SK-N-MC (cell line): ENCODE results near the gene CFAP77.

Experiments used
- DNase-seq: peaks from one replicate; pipeline ENCODE4 v3.0.0-alpha.2; 2011; ENCODE audit warnings: low read depth, low spot score
- H3K27ac ChIP-seq: fragments of 200-600 bp; sonication (generic); 2 replicates; pipeline ENCODE4 v1.5.1; 2016; ENCODE audit warnings: mixed run types
- H3K36me3 ChIP-seq: fragments of 200-600 bp; sonication (generic); 2 replicates; pipeline ENCODE4 v1.6.1; 2017; ENCODE audit warnings: antibody characterized with exemption, low read length, mixed read lengths; ENCODE audit not compliant: insufficient read depth
- H3K4me3 ChIP-seq: fragments of 200-600 bp; sonication (generic); 2 replicates; pipeline ENCODE4 v1.5.1; 2016
- H3K9ac ChIP-seq: fragments of 200-600 bp; sonication (generic); 2 replicates; pipeline ENCODE4 v1.8.0; 2017; ENCODE audit warnings: mixed run types, mixed read lengths; ENCODE audit not compliant: insufficient read length
- H3K9me3 ChIP-seq: fragments of 200-600 bp; sonication (generic); 2 replicates; pipeline ENCODE4 v1.6.1; 2017; ENCODE audit warnings: low read depth, mild to moderate bottlenecking, antibody characterized with exemption, low read length, moderate library complexity, mixed read lengths
- EZH2 ChIP-seq: fragments of 200-600 bp; sonication (generic); IDR thresholded peaks from one replicate; pipeline ENCODE4 v1.6.1; 2017; ENCODE audit warnings: antibody characterized with exemption
- FOXP2 ChIP-seq: optimal IDR thresholded peaks from 2 replicates; pipeline ENCODE3; 2011; ENCODE audit warnings: mild to moderate bottlenecking, moderate library complexity; ENCODE audit not compliant: insufficient read depth; ENCODE audit errors: extremely low read length, control extremely low read depth
- POLR2AphosphoS5 ChIP-seq: IDR thresholded peaks from 2 replicates; pipeline ENCODE4 v1.6.1; 2012; ENCODE audit warnings: mild to moderate bottlenecking, low read depth, low read length, borderline replicate concordance

The CFAP77 gene

DNA sequence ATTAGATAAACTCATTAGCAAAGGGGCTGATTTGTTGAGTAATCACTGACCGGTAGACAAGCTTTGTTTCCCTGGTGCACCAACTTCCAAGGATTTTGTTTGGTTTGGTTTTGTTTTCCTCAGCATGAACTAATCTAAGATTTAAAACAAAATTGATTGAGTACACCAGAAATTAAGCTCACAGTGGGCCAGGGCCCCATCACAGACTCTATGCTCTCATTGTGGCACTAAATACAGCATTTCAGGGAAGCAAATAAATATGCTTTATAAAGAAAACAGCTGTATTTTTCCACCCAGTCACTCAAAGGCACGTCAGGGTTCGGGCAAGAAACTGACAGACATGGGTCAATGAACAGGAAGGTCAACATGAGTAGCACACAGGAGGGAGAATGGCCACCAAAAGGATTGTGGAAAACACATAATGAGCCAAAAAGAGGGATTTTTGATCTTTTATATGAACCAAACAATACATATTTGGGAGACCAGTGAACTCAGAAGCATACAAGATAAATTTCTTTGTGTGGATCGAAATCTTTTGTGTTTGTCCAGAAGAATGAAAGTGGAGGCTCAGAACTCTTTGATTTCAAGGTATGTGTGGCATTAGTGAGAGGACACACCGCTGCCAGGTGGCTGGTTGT, 8.8 kb downstream of the CFAP77 start:
- TF ChIP-seq EZH2 = no peak
- no peak for TF ChIP-seq FOXP2
- TF ChIP-seq POLR2AphosphoS5 = no peak
- no peak overlapping the region for H3K9ac ChIP-seq
- no peak overlapping the region for H3K27ac ChIP-seq
- H3K4me3 ChIP-seq = no peak overlapping the region
- no peak for DNase-seq
- H3K9me3 ChIP-seq = no peaks in the 10 kb centered on the region
- H3K36me3 ChIP-seq = no peaks in the 10 kb centered on the region

DNA sequence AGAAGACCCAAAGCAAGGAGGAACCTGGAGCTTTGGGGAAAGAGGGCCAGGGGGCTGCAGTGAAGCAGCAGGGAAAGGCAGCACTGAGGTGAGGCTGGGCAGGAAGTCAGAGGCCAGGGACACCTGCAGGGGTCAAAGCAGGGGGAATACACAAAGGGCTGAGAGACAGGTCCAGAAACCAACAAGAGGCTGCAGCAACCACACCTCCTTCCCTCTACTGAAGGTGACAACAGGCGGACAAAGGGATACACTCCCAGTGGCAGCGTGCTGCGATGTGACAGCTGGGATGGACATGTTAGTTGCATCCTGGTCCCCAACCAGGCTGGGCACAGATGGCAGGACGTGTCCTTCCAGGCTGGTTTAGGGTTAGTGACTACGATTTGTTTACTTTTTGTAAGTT, 12.6 kb downstream of the CFAP77 start:
- TF ChIP-seq FOXP2 (no peak), POLR2AphosphoS5 (no peak), EZH2 (no peak)
- no peak overlapping the region for H3K9ac ChIP-seq
- no peak for DNase-seq
- no peak overlapping the region for H3K4me3 ChIP-seq
- no peaks in the 10 kb centered on the region for H3K9me3 ChIP-seq
- H3K27ac ChIP-seq = no peak overlapping the region
- no peaks in the 10 kb centered on the region for H3K36me3 ChIP-seq

DNA sequence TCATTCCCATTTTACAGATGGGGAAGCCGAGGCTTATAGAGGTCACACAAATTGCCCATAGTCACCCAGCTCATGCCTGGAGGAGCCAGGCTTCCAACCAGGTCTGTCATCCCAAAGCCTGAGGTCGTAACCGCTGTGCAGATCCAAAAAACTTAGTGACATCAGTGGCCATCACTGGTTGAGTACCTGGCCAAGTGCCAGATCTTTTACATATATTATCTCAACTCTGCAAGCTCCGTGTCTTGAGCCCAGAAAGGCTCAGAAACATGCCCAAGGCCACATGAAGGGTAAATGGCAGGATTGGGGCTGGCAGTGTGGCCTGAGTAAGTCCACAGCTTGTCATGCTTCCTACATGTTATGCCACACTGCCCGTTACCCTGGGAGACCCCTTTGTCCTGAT, 13.5 kb downstream of the CFAP77 start:
- Histone ChIP-seq H3K36me3 (no peaks in the 10 kb centered on the region), H3K9ac (no peak overlapping the region), H3K9me3 (no peaks in the 10 kb centered on the region), H3K27ac (no peak overlapping the region), H3K4me3 (no peak overlapping the region)
- TF ChIP-seq EZH2 (no peak), POLR2AphosphoS5 (no peak), FOXP2 (no peak)
- no peak for DNase-seq

DNA sequence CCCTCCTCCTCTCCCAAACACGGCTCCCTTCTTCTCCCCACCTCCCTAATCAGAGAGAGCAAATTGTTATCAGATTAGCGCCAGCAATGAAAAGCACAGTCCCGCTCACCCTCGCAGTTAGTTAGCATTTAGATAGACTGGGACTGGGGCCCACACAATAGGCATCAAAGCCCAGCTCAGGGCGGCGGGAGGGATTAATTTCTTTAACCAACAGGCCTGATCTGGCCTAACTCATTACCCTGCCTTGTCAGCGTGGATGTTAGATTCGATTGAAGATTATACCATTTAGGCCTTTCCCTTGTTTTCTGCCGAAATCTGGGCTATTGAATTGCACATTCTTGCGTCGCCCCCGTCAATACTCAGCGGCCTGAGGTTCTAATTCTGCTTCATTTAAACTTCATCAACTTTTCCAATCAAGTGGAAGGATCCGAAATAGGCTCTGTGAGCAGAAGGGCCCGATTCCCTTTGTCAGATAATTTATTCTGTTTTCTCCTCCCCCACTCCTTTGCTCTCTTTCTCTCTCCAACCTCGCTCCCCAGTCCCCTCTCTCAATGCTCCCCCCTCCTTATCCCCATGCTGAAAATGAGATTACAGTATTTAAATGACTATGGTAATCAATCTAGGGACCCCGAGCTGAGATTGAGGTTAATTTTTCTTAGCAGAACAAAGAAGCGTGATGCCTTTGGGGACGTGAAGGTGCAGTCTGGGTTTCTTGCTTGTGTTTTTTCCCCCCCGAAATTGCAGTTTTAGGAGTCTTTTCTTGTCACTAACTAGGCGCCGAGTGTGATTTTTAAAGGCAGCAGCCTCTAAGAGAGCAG, 15.1 kb downstream of the CFAP77 start:
- TF ChIP-seq POLR2AphosphoS5 (no peak), EZH2 (no peak), FOXP2 (no peak)
- no peak for DNase-seq
- Histone ChIP-seq H3K9ac (no peak overlapping the region), H3K27ac (no peak overlapping the region), H3K9me3 (no peaks in the 10 kb centered on the region), H3K36me3 (no peaks in the 10 kb centered on the region), H3K4me3 (no peak overlapping the region)

DNA sequence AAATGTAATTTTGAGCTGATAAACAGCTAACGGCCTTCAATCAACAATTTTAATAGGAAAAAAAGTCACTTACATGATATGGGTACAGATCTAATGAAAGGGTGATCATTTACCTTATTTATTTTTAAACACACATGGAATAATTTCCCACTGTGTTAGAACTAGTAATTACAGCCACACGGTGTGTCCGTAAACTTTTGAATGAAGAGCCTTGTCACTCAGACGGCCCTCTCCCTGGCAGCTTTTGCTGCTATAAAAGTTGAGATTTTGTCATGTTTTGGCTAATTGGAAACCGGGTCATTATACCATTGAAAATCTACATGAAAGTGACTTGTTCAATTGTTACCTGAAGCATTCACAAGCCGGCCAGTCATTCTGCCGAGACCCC, 15.7 kb downstream of the CFAP77 start:
- no peak overlapping the region for H3K4me3 ChIP-seq
- H3K27ac ChIP-seq = no peak overlapping the region
- no peak overlapping the region for H3K9ac ChIP-seq
- no peaks in the 10 kb centered on the region for H3K9me3 ChIP-seq
- H3K36me3 ChIP-seq = no peaks in the 10 kb centered on the region
- DNase-seq = no peak
- TF ChIP-seq EZH2 (no peak), FOXP2 (no peak), POLR2AphosphoS5 (no peak)

DNA sequence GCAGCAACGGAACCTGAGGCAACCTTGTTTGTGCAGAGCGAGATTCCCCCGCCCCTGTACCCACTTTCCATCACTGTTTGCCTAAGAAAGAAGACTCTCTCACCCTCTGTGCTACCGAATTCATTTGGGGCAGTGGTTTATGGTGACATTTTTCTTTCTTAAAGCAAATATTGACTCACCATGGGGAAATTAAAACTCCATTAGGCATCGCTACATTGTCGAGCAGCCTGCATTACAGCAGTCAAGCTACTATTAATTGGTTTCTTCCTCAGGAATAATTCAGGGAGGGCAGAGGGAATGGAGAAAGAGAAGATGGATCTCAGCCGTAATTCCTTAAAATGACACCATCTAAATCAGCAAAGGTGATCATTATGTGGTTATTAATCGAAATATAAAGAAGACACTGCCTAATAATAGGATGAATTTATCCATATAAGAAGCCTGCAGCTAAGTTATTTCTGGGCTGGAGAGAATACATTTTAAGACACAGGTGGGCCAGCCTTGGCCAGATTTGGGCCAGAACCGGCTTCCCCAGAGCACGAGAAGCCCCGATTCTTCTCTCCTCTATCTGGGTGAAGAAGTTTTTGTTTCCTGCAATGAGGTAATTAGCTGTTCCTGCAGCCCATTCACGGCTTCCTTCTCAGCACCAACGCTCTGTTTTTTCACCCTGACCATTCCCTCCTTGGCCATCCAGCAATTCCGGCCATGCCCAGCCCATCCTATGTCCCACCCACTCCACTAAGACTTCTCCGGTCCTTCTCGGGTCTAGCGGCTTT, 16.8 kb downstream of the CFAP77 start:
- Histone ChIP-seq H3K36me3 (no peaks in the 10 kb centered on the region), H3K4me3 (no peak overlapping the region), H3K9me3 (no peaks in the 10 kb centered on the region), H3K9ac (no peak overlapping the region), H3K27ac (no peak overlapping the region)
- TF ChIP-seq EZH2 (no peak), FOXP2 (no peak), POLR2AphosphoS5 (no peak)
- DNase-seq = no peak

DNA sequence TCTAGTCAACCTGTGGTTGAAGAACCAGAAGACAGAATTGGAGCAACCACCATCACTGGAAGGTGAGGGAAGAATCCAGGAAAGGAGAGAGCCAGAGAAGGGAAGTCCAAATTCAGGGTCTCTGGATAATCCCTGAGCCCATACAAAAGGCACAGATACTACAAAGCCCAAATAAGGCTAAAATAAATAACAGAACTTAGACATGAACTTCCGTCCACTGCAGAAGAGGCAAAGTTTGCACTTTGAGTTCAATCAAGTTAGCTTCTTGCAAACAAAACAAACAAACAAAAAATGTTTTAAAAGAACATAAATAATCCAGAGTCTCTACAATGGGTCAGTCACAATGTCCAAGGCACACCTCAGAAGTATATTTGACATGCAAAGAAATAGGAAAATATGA, 21.0 kb downstream of the CFAP77 start:
- no peak for TF ChIP-seq FOXP2
- no peak for TF ChIP-seq EZH2
- TF ChIP-seq POLR2AphosphoS5 = no peak
- no peak overlapping the region for H3K9ac ChIP-seq
- H3K27ac ChIP-seq = no peak overlapping the region
- no peaks in the 10 kb centered on the region for H3K9me3 ChIP-seq
- H3K36me3 ChIP-seq = no peaks in the 10 kb centered on the region
- H3K4me3 ChIP-seq = no peak overlapping the region
- no peak for DNase-seq

DNA sequence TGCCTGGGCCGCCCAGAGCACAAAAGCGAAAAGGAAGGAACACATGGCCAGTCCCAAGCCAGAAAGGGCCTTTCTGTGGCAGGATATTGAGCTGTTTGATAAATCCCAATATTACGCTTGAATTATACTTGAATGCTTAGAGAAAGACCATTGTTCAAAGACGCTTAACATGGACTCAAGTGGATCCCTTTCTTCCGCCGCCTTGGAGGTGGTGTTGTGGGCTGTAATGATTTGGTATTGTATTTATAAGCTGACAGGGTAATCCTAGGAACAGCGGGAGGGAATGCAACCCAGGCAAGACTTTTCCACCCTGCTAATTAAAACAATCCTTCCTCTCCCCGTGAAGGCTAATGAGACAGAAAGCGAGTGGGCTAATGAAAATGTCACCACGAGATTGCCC, 24.9 kb downstream of the CFAP77 start:
- no peak overlapping the region for H3K4me3 ChIP-seq
- H3K9ac ChIP-seq = no peak overlapping the region
- H3K36me3 ChIP-seq = no peaks in the 10 kb centered on the region
- no peak overlapping the region for H3K27ac ChIP-seq
- no peaks in the 10 kb centered on the region for H3K9me3 ChIP-seq
- TF ChIP-seq FOXP2 = no peak
- no peak for TF ChIP-seq POLR2AphosphoS5
- no peak for TF ChIP-seq EZH2
- DNase-seq = no peak
